Prostate gland (tissue), 2 donors: ENCODE measurements around the gene NUDT7. TPM values are rescaled to one million over a fixed set of nuclear protein-coding genes. Genes with fewer than 3 reads are reported as not detected.

Experiments used
- DNase-seq: peaks from one replicate; pipeline ENCODE4 v3.0.0-alpha.2; 2019; ENCODE audit warnings: low spot score
- H3K27ac ChIP-seq, 2 donors: fragments of 200-600 bp; sonication (generic); 2 replicates each; pipeline ENCODE4 v1.5.1; 2017 to 2019
- H3K27me3 ChIP-seq: fragments of 200-600 bp; sonication (generic); replicated peaks from 2 replicates; pipeline ENCODE4 v1.5.1; 2019; ENCODE audit not compliant: insufficient read depth
- H3K36me3 ChIP-seq, 2 donors: fragments of 200-600 bp; sonication (generic); 1 replicate in 1 of 2; 2 replicates in 1 of 2; pipeline versions ENCODE4 v1.5.1 to v1.8.1; 2017 to 2019
- H3K4me1 ChIP-seq: fragments of 200-600 bp; sonication (generic); replicated peaks from 2 replicates; pipeline ENCODE4 v1.5.1; 2019
- H3K4me3 ChIP-seq, 2 donors: fragments of 200-600 bp; sonication (generic); 2 replicates each; pipeline ENCODE4 v1.5.1; 2017 to 2019
- H3K9me3 ChIP-seq: fragments of 200-600 bp; sonication (generic); 2 replicates; pipeline ENCODE4 v1.5.1; 2017
- CTCF ChIP-seq, 4 experiments: fragments of 200-600 bp in 2 of 4; fragments of 450-650 bp in 2 of 4; sonication (generic) in 2 of 4; IDR thresholded peaks; 1 replicate in 3 of 4; 2 replicates in 1 of 4; pipeline ENCODE4 v1.5.1; 2016 to 2019; ENCODE audit warnings: antibody characterized with exemption in 4 of 4, mild to moderate bottlenecking in 2 of 4, moderate library complexity in 2 of 4
- POLR2A ChIP-seq: fragments of 450-650 bp; IDR thresholded peaks from one replicate; pipeline ENCODE4 v1.6.1; 2016; ENCODE audit warnings: antibody characterized with exemption, mild to moderate bottlenecking
- POLR2AphosphoS5 ChIP-seq: sonication (generic); formaldehyde crosslinking; IDR thresholded peaks from one replicate; pipeline ENCODE4 v1.6.1; 2017; ENCODE audit warnings: antibody characterized with exemption
- WGBS: methylation state at CpG from one replicate; pipeline ENCODE4 v1.1.5; 2018; 5-methylcytosine and 5-hydroxymethylcytosine counted together
- intact Hi-C: fragments of 100-400 bp; cut with DNase I; formaldehyde crosslinking; loops from one replicate; pipeline ENCODE4 v1.14.2; 2022
- total RNA-seq, 2 donors: library from RNA; depleted of rRNA; stranded (reverse); fragments of >200 nt; gene quantifications; one replicate each; pipeline ENCODE4 v1.1.0, GENCODE V29; 2016

The NUDT7 gene
- total RNA-seq, 2 donors from 2014 or later, result 18.7 to 20.0 TPM

GRCh38 chr16:77715145-77715544 lies 7.2 kb upstream of the NUDT7 start:
- WGBS, result 87% methylated on average over 5 of the region's 5 CpGs
- Histone ChIP-seq H3K27ac (no peak overlapping the region), H3K4me1 (no peaks in the 10 kb centered on the region), H3K36me3 (no peaks in the 10 kb centered on the region), H3K9me3 (no peaks in the 10 kb centered on the region), H3K27me3 (no peaks in the 10 kb centered on the region), H3K4me3 (no peak overlapping the region)
- intact Hi-C loops, result no loop called here
- DNase-seq, result no peak
- TF ChIP-seq CTCF (IDR thresholded peaks at IDR 0.05) (no peak), POLR2AphosphoS5 (no peak), POLR2A (no peak)

GRCh38 chr16:77721752-77722308 lies 484 bp upstream of the NUDT7 start:
- no peak for DNase-seq
- 58% methylated on average over 12 of the region's 12 CpGs for WGBS
- peak overlapping the region; percentile 6 to 63 for H3K4me3 ChIP-seq
- no peaks in the 10 kb centered on the region for H3K27me3 ChIP-seq
- H3K27ac ChIP-seq, result peak overlapping the region in 1 of 2 donors; percentile 10
- H3K4me1 ChIP-seq, result no peaks in the 10 kb centered on the region
- TF ChIP-seq POLR2AphosphoS5 (no peak), POLR2A (no peak), CTCF (IDR thresholded peaks at IDR 0.05) (no peak)
- no peaks in the 10 kb centered on the region for H3K36me3 ChIP-seq
- intact Hi-C loops, result no loop called here
- H3K9me3 ChIP-seq, result no peaks in the 10 kb centered on the region

GRCh38 chr16:77723108-77723514 lies 797 bp downstream of the NUDT7 start:
- Histone ChIP-seq H3K9me3 (no peaks in the 10 kb centered on the region), H3K4me1 (no peaks in the 10 kb centered on the region), H3K36me3 (no peaks in the 10 kb centered on the region), H3K4me3 (peak overlapping the region; percentile 54 to 63), H3K27ac (peak overlapping the region; percentile 74 to 77), H3K27me3 (no peaks in the 10 kb centered on the region)
- TF ChIP-seq POLR2A, result no peak
- no peak for TF ChIP-seq POLR2AphosphoS5
- TF ChIP-seq CTCF (IDR thresholded peaks at IDR 0.05), result no peak
- 1% methylated on average over 5 of the region's 5 CpGs for WGBS
- intact Hi-C loops, result no loop called here
- DNase-seq, result no peak

- Histone ChIP-seq H3K9me3 (no peaks in the 10 kb centered on the region), H3K36me3 (no peaks in the 10 kb centered on the region), H3K27ac (no peak overlapping the region), H3K4me3 (no peak overlapping the region), H3K27me3 (no peaks in the 10 kb centered on the region), H3K4me1 (no peaks in the 10 kb centered on the region)
- no peak for DNase-seq
- intact Hi-C loops, result no loop called here
- WGBS, result 96% methylated on average over 7 of the region's 7 CpGs
- TF ChIP-seq POLR2AphosphoS5 (no peak), CTCF (IDR thresholded peaks at IDR 0.05) (no peak), POLR2A (no peak)
Observed at GRCh38 chr16:77724174-77724573, 1.9 kb downstream of the NUDT7 start.

- 3% methylated on average over 1 of the region's 1 CpG for WGBS
- intact Hi-C loops, result no loop called here
Observed at GRCh38 chr16:77729951-77730350, 7.6 kb downstream of the NUDT7 start.

More at GRCh38 chr16:77729951-77730350, 7.6 kb downstream of the NUDT7 start:
- DNase-seq, result no peak
- Histone ChIP-seq H3K27ac (no peak overlapping the region), H3K4me3 (no peak overlapping the region), H3K9me3 (no peaks in the 10 kb centered on the region), H3K27me3 (no peaks in the 10 kb centered on the region), H3K4me1 (no peaks in the 10 kb centered on the region), H3K36me3 (no peaks in the 10 kb centered on the region)
- TF ChIP-seq POLR2AphosphoS5, result no peak
- no peak for TF ChIP-seq POLR2A
- no peak for TF ChIP-seq CTCF (IDR thresholded peaks at IDR 0.05)
